Measurements from ENCODE around the gene TSPAN8.
"Not testable (repeated sequence)": the region's sequence is repeated elsewhere in the genome, so short reads cannot be mapped to it uniquely, and the experiment has no call there.

Gene TSPAN8

DNA sequence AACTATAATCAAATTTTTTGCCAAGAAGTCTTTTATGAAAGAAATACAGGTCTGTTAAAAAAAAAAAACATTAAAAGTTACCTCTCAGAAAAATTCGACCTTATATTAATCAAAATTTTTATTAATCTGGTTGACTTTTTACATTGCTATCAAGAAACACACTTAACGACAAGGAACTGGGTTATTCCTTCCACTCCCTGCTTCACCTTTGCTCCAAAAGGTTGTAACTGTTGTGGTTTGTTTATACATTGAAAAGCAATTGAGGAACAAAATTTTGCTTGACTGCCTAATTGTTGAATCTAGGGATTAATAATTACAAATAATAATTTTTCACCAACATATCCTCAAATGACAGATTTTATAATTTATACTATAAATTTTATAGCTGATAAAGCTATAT, 28.4 kb downstream of the TSPAN8 start:
- no peak for DNase-seq (ENCODE audit: low read depth in 2 of 2)

DNA sequence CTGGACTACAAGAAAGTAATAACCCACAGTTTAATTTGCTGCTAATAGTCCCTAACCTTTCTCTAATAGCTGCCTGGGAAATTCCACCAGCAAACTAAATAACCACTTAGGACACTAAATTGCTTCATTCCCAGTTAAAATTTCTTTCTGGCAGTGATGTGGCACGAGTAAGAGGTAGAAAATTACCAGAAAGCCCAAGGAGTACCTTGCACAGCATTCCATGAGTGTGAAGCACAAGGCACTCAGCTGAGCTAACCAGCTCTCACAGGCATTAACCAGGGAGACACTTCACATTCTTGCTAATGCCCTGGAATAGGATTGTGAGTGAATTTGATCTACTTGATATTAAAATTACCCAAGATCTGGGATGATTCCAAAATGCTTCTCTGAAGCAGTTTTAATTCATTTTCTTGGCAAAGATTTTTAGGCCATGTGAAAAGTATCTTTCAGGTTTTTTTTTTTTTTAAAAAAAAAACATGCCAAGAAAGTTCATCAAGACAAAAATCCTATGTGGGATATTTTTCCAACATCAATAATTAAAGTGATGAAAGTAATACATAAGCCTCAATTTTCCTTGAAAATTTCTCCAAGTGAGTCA, 29.5 kb downstream of the TSPAN8 start:
- no peak for DNase-seq (ENCODE audit: low read depth in 2 of 2)

DNA sequence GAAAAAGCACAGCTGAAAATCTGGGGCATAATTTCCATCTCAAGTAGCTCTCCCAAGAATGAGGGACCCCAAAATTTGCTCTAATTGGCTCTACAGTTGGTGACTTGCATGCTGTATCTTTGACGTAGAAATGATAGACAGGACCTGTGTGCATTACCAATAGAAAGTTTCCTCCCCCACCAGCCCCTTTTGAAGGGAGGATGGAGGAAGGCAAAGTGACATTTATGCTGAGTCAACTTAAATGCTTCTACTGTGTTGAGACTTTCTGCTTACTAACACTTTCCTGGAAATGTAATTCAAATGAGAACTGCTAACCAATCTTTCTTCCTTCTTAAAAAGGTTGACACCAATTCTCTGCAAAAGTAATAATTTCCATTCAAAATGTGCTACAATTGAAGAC, 31.9 kb downstream of the TSPAN8 start:
- DNase-seq (ENCODE audit: low read depth in 2 of 2), result no peak

DNA sequence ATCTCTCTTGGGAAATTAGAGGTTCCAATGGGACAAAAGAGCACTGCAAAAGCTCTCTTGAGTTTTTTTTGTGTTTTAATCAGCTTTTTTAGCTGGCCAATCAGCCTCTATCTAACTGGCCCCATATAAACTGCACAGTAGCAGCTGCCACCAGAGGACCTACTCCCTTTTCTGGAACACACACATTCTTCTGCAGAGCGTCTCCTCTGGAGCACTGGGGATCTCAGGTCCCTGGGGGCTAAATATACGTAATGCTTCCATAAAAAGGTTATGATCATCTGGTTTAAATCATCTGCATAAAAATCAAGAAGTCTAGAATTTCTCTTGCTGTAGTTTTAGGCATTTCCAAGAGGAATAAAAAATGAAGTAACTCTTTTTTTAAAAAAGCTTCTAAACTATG, 32.3 kb downstream of the TSPAN8 start:
- DNase-seq (ENCODE audit: low read depth in 2 of 2), result no peak

DNA sequence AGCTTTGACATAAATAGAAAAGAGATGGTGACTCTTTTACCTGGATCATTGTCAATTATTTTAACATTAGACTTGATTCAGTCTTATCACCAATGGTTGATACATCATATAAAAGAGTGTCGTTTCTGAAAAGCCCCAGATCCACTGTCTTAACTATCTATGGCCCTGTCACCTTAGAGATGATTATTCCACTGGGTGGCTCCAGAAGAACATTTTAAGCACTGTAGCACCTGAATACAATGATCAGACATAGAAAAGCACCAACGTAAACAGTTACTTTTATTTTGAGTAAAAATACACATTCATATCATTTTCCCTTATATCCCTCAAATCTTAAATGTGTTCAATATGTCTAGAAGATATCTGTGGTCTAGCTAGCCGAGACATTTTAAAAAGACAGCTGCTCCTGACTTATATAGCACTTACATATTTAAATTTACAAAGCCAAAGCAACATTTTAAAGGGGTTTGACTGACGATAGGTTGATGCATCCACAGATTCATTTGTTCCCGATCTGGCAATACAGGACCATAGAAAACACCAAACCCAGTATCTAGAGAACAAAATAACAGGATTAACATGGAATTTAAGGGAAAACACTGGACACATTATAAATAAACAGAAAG, 32.9 kb downstream of the TSPAN8 start:
- no peak for DNase-seq (ENCODE audit: low read depth in 2 of 2)

DNA sequence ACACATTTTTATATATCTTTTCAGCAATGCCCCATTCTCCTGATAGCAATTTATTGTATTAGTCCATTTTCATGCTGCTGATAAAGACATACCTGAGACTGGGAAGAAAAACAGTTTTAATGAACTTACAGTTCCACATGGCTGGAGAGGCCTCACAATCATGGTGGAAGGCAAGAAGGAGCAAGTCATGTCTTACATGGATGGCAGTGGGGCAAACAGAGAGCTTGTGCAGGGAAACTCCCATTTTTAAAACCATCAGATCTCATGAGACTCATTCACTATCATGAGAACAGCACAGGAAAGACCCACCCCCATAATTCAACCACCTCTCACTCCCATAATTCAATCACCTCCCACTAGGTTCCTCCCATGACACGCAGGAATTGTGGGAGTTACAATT, 44.7 kb downstream of the TSPAN8 start:
- not testable (repeated sequence) for DNase-seq (ENCODE audit: low read depth in 2 of 2)

DNA sequence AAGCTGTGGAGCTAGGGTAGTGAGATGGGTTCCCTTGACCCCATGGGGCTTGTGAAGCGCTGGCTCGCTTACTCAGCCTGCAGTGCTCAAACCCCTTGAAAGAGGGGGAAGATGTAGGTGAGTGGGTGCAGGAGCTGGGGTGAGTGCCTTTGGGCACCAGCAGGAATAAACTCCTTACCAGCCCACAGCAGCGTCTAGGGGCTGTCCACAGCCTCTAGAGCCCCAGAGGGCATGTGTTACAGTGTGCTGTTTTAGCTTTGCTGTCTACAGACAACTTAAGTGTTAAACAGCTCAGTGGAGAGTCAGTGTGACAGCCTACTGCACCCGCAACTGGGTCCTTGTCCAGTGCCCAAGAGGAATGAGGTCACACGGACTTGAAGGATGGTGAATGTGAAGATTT, 48.0 kb downstream of the TSPAN8 start:
- DNase-seq (ENCODE audit: low read depth in 2 of 2), result no peak

DNA sequence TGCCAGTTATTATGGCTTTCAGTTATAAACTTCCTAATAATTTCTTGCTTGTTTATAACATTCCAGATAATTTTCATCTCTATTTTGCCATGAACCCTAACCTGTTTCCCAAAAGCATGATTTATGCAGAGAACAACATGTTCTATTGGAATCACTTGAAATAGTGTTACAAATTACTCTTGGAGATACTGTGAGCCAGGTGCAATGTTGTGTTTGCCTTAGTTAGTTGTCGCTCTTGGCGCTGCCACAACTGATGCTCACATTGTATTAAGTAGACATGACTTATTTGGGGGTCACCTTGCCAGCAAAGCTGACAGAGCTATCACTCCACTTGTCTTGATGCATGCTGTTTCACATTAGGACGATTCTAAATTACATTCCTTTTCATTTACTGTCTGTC, 49.4 kb downstream of the TSPAN8 start:
- no peak for DNase-seq (ENCODE audit: low read depth in 2 of 2)

DNA sequence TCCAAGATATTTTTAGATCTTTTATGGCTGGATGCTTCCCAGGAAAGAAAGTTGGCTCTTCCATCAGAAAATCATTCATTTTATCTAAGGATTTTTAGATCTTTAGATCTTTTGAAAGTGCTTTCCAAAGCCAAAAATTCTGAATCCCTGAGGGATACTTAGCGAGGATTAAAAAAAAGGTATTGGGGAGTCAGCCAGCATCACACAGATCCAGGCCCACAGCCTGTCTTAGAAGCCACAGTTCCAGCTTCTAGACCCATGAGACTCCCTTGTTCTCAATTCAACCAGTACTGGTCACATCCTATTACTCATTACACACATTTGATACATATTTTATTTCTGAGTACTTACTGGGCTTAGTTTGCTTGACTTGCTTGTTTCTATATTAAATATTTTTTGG, 49.9 kb downstream of the TSPAN8 start:
- DNase-seq (ENCODE audit: low read depth in 2 of 2), result no peak

DNA sequence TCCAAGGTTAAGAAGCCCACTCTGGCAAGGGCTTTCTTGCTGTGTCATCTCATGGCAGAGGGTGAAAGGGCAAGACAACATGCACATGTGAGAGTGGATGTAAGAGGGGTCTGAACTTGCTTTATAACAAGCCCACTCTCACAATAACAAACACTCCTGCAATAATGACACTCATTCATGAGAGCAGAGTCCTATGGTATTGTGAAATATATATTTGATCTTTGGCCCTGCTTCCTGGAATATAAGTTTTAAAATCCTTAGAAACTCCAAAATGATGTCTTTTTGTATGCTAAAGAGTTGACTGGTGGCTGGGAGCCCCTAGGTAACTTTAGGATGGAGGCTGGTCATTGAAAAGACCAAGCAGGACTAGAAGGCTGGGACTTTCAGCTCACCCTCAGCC, 51.8 kb downstream of the TSPAN8 start:
- DNase-seq (ENCODE audit: low read depth in 2 of 2), result no peak

DNA sequence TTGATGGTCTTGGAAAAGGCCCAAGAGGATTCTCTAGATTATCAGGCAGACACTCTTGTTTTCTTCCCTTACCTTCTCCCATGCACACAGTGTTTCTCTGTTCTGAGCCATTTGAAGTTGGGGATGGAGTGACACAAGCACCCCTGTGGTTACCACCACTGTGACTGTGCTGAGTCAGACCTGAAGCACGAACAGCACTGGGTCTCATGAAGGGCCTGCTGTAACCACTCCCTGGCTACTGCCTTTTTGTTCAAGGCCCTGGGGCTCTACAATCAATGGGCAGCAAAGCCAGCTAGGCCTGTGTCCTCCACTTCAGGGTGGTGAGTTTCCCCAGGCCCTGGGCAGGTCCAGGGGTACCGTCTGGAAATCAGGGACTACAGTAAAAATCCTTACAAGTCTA, 65.5 kb downstream of the TSPAN8 start:
- no peak for DNase-seq (ENCODE audit: low read depth in 2 of 2)

DNA sequence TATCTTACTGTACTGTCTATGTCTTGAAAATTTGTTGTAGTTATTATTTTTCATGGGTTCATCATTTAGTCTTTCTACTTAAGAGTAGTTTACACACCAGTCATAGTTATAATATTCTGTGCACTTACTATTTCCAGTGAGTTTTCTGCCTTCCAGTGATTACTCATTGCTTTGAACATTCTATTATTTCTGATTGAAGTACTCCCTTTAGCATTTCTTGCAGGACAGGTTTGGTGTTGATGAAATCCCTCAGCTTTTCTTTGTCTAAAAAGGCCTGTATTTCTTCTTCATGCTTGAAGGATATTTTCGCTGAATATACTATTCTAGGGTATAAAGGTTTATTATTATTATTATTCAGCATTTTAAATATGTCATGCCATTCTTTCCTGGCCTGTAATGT, 66.8 kb downstream of the TSPAN8 start:
- DNase-seq (ENCODE audit: low read depth in 2 of 2), result no peak

DNA sequence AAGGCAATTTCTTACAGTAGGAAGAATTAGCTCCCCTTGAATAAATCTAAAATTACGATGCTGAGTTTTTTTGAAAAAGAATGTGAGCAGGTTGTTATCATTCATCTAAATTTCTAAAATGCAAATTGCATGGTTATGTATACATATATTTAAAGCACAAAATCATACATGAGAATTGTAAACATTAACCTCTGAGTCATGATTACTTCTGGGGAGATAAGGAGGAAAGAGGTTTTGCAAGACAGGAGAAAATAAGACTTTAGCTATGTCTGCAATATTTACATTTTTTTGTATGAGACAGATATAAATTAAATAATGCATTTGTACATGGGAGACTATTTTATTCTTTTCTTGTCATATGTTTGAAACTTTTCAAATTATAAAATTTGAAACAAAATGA, 72.2 kb downstream of the TSPAN8 start:
- no peak for DNase-seq (ENCODE audit: low read depth in 2 of 2)

DNA sequence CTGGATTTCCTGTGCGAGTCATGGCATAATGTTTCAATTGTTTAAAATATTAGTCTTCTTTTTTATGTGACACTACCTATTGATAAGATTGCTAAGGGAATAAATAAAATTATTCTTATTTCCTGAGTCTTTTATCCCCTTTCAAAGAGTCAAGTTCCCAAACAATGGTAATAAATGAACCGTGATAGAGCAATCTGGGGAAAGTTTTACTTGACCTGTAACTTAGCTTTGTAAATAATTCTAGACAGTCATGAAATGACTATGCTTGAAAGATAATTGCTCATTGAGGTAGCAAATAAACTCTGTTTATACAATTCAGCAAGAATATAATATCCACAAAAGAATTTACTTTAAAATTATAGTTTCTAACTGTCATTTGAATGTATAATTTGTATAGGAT, 82.1 kb downstream of the TSPAN8 start:
- no peak for DNase-seq (ENCODE audit: low read depth in 2 of 2)
